ENCODE results near the gene OPCML.

The OPCML gene

DNA sequence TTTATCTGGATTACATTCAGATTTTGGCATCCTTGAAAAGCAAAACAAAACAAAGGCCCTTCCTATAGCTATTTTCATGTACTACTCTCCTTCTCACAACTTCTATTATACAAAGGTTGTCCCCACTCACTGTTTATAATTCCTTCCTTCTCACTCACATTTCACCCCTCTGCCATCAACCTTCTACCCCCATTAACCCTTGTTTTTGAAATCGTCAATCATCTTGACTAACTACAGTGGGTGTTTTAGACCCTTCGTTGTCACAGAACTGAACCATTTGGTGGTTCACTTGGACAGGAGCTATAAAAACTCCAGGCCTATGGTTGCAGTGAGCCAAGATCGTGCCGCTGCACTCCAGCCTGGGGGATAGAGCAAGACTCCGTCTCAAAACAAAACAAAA lies 639.4 kb downstream of the OPCML start:
- POLR2A ChIA-PET (ENCODE audit: low non-redundant PET), result no interaction called here
- TF ChIP-seq CTCF (conservative IDR thresholded peaks at IDR 0.05; ENCODE audit: low read depth), result no peak
- CTCF ChIA-PET, result interaction anchor here (0.7 kb wide), 1 partner anchor 1072 kb away, joined by 4 read pairs; no protein-coding TSS in a partner anchor
- DNase-seq (ENCODE audit: low spot score), result no peak
- no peak overlapping the region for H3K27ac ChIP-seq

DNA sequence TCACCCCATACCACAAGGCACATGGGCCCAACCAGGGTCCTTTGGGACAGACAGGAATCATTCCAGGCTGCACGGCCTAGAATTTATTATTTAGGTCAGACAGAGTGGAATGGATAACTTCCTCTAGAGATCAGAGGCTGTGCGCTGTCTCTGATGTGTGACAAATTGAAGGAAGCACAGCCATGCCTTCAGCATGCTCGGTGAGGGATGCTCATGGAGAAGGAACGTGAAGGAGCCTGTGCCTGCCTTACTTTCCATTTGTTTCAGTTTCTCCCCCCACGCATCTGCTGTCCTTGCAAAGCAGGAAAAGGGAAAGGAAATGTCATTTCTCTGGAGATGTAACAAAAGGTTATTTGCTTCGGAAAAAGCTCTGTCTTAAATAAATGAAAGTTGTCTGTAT lies 644.1 kb downstream of the OPCML start:
- ChIA-PET POLR2A (ENCODE audit: low non-redundant PET) (no interaction called here), CTCF (interaction anchor here (0.6 kb wide), 1 partner anchor 10 kb away, joined by 3 read pairs; no protein-coding TSS in a partner anchor)
- no peak for TF ChIP-seq CTCF (conservative IDR thresholded peaks at IDR 0.05; ENCODE audit: low read depth)
- no peak for DNase-seq (ENCODE audit: low spot score)
- H3K27ac ChIP-seq, result no peak overlapping the region

DNA sequence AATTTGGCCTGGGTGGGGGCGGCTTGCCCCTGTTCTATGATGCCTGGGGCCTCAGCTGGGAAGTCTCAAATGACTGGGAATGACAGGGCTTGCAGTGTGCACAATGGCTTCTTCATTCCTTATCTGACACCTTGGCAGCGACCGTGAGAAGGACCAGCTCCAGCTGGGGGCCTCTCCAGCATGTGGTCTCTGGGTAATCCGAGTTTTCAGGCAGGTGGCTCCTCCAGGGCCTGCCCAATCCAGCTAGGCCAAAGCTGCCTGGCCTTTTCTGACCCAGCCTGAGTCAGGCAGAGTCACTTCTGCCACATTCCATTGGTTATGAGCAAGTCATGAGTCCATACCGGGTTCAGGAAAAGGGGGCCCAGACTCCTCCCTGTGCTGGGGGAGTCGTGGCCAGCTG lies 646.0 kb downstream of the OPCML start:
- no peak overlapping the region for H3K27ac ChIP-seq
- CTCF ChIA-PET, result no interaction called here
- POLR2A ChIA-PET (ENCODE audit: low non-redundant PET), result no interaction called here
- TF ChIP-seq CTCF (conservative IDR thresholded peaks at IDR 0.05; ENCODE audit: low read depth), result no peak
- no peak for DNase-seq (ENCODE audit: low spot score)

- H3K27ac ChIP-seq, result no peak overlapping the region
- CTCF ChIA-PET, result no interaction called here
- TF ChIP-seq CTCF (conservative IDR thresholded peaks at IDR 0.05; ENCODE audit: low read depth), result no peak
- POLR2A ChIA-PET (ENCODE audit: low non-redundant PET), result no interaction called here
- no peak for DNase-seq (ENCODE audit: low spot score)
Measured at GRCh38 chr11:132883241-132883640, 649.1 kb downstream of the OPCML start.

GRCh38 chr11:132881622-132882021 lies 650.7 kb downstream of the OPCML start:
- ChIA-PET POLR2A (ENCODE audit: low non-redundant PET) (no interaction called here), CTCF (no interaction called here)
- no peak overlapping the region for H3K27ac ChIP-seq
- TF ChIP-seq CTCF (conservative IDR thresholded peaks at IDR 0.05; ENCODE audit: low read depth), result no peak
- DNase-seq (ENCODE audit: low spot score), result no peak

GRCh38 chr11:132878111-132878510 lies 654.2 kb downstream of the OPCML start:
- no peak for TF ChIP-seq CTCF (conservative IDR thresholded peaks at IDR 0.05; ENCODE audit: low read depth)
- ChIA-PET POLR2A (ENCODE audit: low non-redundant PET) (no interaction called here), CTCF (no interaction called here)
- no peak for DNase-seq (ENCODE audit: low spot score)
- H3K27ac ChIP-seq, result no peak overlapping the region

- H3K27ac ChIP-seq, result no peak overlapping the region
- ChIA-PET CTCF (no interaction called here), POLR2A (ENCODE audit: low non-redundant PET) (no interaction called here)
- no peak for DNase-seq (ENCODE audit: low spot score)
- no peak for TF ChIP-seq CTCF (conservative IDR thresholded peaks at IDR 0.05; ENCODE audit: low read depth)
Measured at GRCh38 chr11:132876705-132877104, 655.6 kb downstream of the OPCML start.
